ENCODE measurements around the gene ARMH4.
"Not testable (repeated sequence)": the region's sequence is repeated elsewhere in the genome, so short reads cannot be mapped to it uniquely, and the experiment has no call there.

DNA sequence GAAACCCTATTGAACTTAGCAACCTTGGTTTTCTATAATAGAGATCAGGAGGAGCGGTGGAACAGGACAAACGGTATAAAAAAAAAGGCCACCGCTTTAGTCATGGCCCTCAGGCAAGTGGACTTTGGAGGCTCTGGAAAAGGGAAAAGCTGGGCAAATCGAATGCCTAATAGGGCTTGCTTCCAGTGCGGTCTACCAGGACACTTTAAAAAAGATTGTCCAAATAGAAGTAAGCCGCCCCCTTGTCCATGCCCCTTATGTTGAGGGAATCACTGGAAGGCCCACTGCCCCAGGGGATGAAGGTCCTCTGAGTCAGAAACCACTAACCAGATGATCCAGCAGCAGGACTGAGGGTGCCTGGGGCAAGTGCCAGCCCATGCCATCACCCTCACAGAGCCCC is 29.5 kb downstream of the ARMH4 start:
- TF ChIP-seq, protein P1, sequence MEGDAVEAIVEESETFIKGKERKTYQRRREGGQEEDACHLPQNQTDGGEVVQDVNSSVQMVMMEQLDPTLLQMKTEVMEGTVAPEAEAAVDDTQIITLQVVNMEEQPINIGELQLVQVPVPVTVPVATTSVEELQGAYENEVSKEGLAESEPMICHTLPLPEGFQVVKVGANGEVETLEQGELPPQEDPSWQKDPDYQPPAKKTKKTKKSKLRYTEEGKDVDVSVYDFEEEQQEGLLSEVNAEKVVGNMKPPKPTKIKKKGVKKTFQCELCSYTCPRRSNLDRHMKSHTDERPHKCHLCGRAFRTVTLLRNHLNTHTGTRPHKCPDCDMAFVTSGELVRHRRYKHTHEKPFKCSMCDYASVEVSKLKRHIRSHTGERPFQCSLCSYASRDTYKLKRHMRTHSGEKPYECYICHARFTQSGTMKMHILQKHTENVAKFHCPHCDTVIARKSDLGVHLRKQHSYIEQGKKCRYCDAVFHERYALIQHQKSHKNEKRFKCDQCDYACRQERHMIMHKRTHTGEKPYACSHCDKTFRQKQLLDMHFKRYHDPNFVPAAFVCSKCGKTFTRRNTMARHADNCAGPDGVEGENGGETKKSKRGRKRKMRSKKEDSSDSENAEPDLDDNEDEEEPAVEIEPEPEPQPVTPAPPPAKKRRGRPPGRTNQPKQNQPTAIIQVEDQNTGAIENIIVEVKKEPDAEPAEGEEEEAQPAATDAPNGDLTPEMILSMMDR (conservative IDR thresholded peaks at IDR 0.05; ENCODE audit: low read depth, low read length) = not testable (repeated sequence)
- not testable (repeated sequence) for TF ChIP-seq EZH2 (IDR thresholded peaks at IDR 0.05; ENCODE audit: borderline replicate concordance, low read depth, low read length, poor library complexity, severe bottlenecking)
